ENCODE data around the gene LY6G5B. TPM values are rescaled to one million over a fixed set of nuclear protein-coding genes. Genes with fewer than 3 reads are reported as not detected.
A peak's percentile ranks its signal among the peaks of the same experiment; 100 is the strongest.
"Not testable (repeated sequence)": the region's sequence is repeated elsewhere in the genome, so short reads cannot be mapped to it uniquely, and the experiment has no call there.

LY6G5B gene
- polyA plus RNA-seq, 1 donor from 2014 or later, result 0.49 TPM

GRCh38 chr6:31702819-31703716, 33.3 kb downstream of the LY6G5B start, which contains the start of gene ABHD16A:
Gene ABHD16A (minus strand): TSS chr6:31703324. CDS start chr6:31703281, 43 bp downstream.
- H3K4me1 Mint-ChIP-seq, result peaks cover 5 to 22% (median 13%) of the 10 kb centered on the region in 3 donors
- peak within 1 kb of the TSS; percentile 81 to 98 (median 98) for H3K27ac Mint-ChIP-seq
- no peaks in the 10 kb centered on the region for H3K36me3 Mint-ChIP-seq
- no peaks in the 10 kb centered on the region for H3K27me3 Mint-ChIP-seq
- peak within 1 kb of the TSS; percentile 82 to 99 (median 98) for H3K4me3 Mint-ChIP-seq
- H3K9me3 Mint-ChIP-seq, result no peaks in the 10 kb centered on the region

GRCh38 chr6:31705931-31706330, 36.2 kb downstream of the LY6G5B start:
- peaks cover 5 to 22% (median 17%) of the 10 kb centered on the region in 3 donors for H3K4me1 Mint-ChIP-seq

GRCh38 chr6:31706599-31706998, 36.8 kb downstream of the LY6G5B start, which contains the start of gene LY6G6F:
Gene LY6G6F (plus strand): TSS chr6:31706866. CDS start chr6:31706907, 41 bp downstream.
- peaks cover 4% of the 10 kb centered on the region for H3K27me3 Mint-ChIP-seq
- peak within 1 kb of the TSS in 1 of 3 donors; percentile 10 for H3K27ac Mint-ChIP-seq
- peaks cover 3% of the 10 kb centered on the region for H3K36me3 Mint-ChIP-seq
- peaks cover 5 to 22% (median 16%) of the 10 kb centered on the region in 3 donors for H3K4me1 Mint-ChIP-seq
- peak within 1 kb of the TSS in 1 of 4 donors; percentile 42 for H3K4me3 Mint-ChIP-seq
- no peaks in the 10 kb centered on the region for H3K9me3 Mint-ChIP-seq

More at GRCh38 chr6:31705931-31706330, 36.2 kb downstream of the LY6G5B start:
- Mint-ChIP-seq H3K27me3 (peaks cover 4% of the 10 kb centered on the region), H3K4me3 (peak overlapping the region in 1 of 4 donors; percentile 42), H3K36me3 (peaks cover 3% of the 10 kb centered on the region), H3K9me3 (no peaks in the 10 kb centered on the region), H3K27ac (no peak overlapping the region)

- peaks cover 8% of the 10 kb centered on the region for H3K27me3 Mint-ChIP-seq
- peaks cover 14 to 21% (median 17%) of the 10 kb centered on the region in 3 donors for H3K4me1 Mint-ChIP-seq
- H3K27ac Mint-ChIP-seq, result no peak overlapping the region
- no peaks in the 10 kb centered on the region for H3K9me3 Mint-ChIP-seq
- H3K4me3 Mint-ChIP-seq, result no peak overlapping the region
- peaks cover 3% of the 10 kb centered on the region for H3K36me3 Mint-ChIP-seq
Observed at GRCh38 chr6:31707701-31708100, 37.9 kb downstream of the LY6G5B start.

- H3K9me3 Mint-ChIP-seq, result no peaks in the 10 kb centered on the region
- H3K27me3 Mint-ChIP-seq, result peaks cover 8% of the 10 kb centered on the region
- peaks cover 12 to 21% (median 17%) of the 10 kb centered on the region in 3 donors for H3K4me1 Mint-ChIP-seq
- H3K27ac Mint-ChIP-seq, result no peak overlapping the region
- H3K4me3 Mint-ChIP-seq, result no peak overlapping the region
- H3K36me3 Mint-ChIP-seq, result peaks cover 3% of the 10 kb centered on the region
Observed at GRCh38 chr6:31708224-31708623, 38.4 kb downstream of the LY6G5B start.

- H3K36me3 Mint-ChIP-seq, H3K9me3 Mint-ChIP-seq, H3K4me3 Mint-ChIP-seq, H3K27me3 Mint-ChIP-seq, H3K27ac Mint-ChIP-seq: not testable (repeated sequence)
- peaks cover 9 to 18% (median 16%) of the 10 kb centered on the region in 3 donors for H3K4me1 Mint-ChIP-seq
Observed at GRCh38 chr6:31709157-31709556, 39.4 kb downstream of the LY6G5B start.

- peaks cover 3% of the 10 kb centered on the region for H3K36me3 Mint-ChIP-seq
- H3K9me3 Mint-ChIP-seq, result no peaks in the 10 kb centered on the region
- H3K4me1 Mint-ChIP-seq, result peaks cover 9 to 18% (median 16%) of the 10 kb centered on the region in 3 donors
- H3K27ac Mint-ChIP-seq, result no peak overlapping the region
- peak overlapping the region in 1 of 4 donors; percentile 85 for H3K4me3 Mint-ChIP-seq
- H3K27me3 Mint-ChIP-seq, result peaks cover 8% of the 10 kb centered on the region
Observed at GRCh38 chr6:31710523-31711219, 40.9 kb downstream of the LY6G5B start.

- peaks cover 9 to 18% (median 16%) of the 10 kb centered on the region in 3 donors for H3K4me1 Mint-ChIP-seq
- H3K27ac Mint-ChIP-seq, result no peak overlapping the region
- peaks cover 8% of the 10 kb centered on the region for H3K27me3 Mint-ChIP-seq
- H3K4me3 Mint-ChIP-seq, result peak overlapping the region in 3 of 4 donors; percentile 52 to 85 (median 57)
- peaks cover 3% of the 10 kb centered on the region for H3K36me3 Mint-ChIP-seq
- H3K9me3 Mint-ChIP-seq, result no peaks in the 10 kb centered on the region
Observed at GRCh38 chr6:31711233-31711632, 41.5 kb downstream of the LY6G5B start.

GRCh38 chr6:31712296-31712695, 42.5 kb downstream of the LY6G5B start:
- Mint-ChIP-seq H3K27ac (peak overlapping the region in 2 of 3 donors; percentile 5 to 83), H3K36me3 (peaks cover 3% of the 10 kb centered on the region), H3K9me3 (no peaks in the 10 kb centered on the region), H3K4me3 (no peak overlapping the region), H3K4me1 (peaks cover 9 to 18% (median 16%) of the 10 kb centered on the region in 3 donors), H3K27me3 (peaks cover 8% of the 10 kb centered on the region)

GRCh38 chr6:31713465-31713864, 43.7 kb downstream of the LY6G5B start:
- peaks cover 3% of the 10 kb centered on the region for H3K36me3 Mint-ChIP-seq
- H3K4me1 Mint-ChIP-seq, result peaks cover 9 to 18% (median 16%) of the 10 kb centered on the region in 3 donors
- H3K27ac Mint-ChIP-seq, result peak overlapping the region in 1 of 3 donors; percentile 83
- H3K27me3 Mint-ChIP-seq, result peaks cover 6% of the 10 kb centered on the region
- H3K9me3 Mint-ChIP-seq, result no peaks in the 10 kb centered on the region
- H3K4me3 Mint-ChIP-seq, result peak overlapping the region in 1 of 4 donors; percentile 57

- H3K27me3 Mint-ChIP-seq, result peaks cover 6% of the 10 kb centered on the region
- peaks cover 9 to 19% (median 18%) of the 10 kb centered on the region in 3 donors for H3K4me1 Mint-ChIP-seq
- peaks cover 3% of the 10 kb centered on the region for H3K36me3 Mint-ChIP-seq
- H3K27ac Mint-ChIP-seq, result no peak overlapping the region
- no peaks in the 10 kb centered on the region for H3K9me3 Mint-ChIP-seq
- H3K4me3 Mint-ChIP-seq, result no peak overlapping the region
Observed at GRCh38 chr6:31713991-31714684, 44.4 kb downstream of the LY6G5B start.

- H3K4me1 Mint-ChIP-seq, result peaks cover 9 to 19% (median 18%) of the 10 kb centered on the region in 3 donors
- H3K4me3 Mint-ChIP-seq, result no peak within 1 kb of the TSS
- no peak within 1 kb of the TSS for H3K27ac Mint-ChIP-seq
- H3K36me3 Mint-ChIP-seq, result peaks cover 3% of the 10 kb centered on the region
- H3K9me3 Mint-ChIP-seq, result no peaks in the 10 kb centered on the region
- peaks cover 6% of the 10 kb centered on the region for H3K27me3 Mint-ChIP-seq
Observed at GRCh38 chr6:31715022-31715958, 45.5 kb downstream of the LY6G5B start, which contains the start of gene LY6G6D. Gene LY6G6D (plus strand): TSS chr6:31715348. CDS start chr6:31715356, 8 bp downstream.

GRCh38 chr6:31717499-31718222, 47.9 kb downstream of the LY6G5B start:
- Mint-ChIP-seq H3K9me3 (no peaks in the 10 kb centered on the region), H3K36me3 (no peaks in the 10 kb centered on the region), H3K27ac (no peak overlapping the region), H3K27me3 (no peaks in the 10 kb centered on the region), H3K4me1 (peaks cover 0 to 7% (median under 1%) of the 10 kb centered on the region in 3 donors), H3K4me3 (no peak overlapping the region)

Data from IgD-negative memory B cell (primary cell).